ENCODE data around the gene NAPSA.
"Not testable (repeated sequence)": the region's sequence is repeated elsewhere in the genome, so short reads cannot be mapped to it uniquely, and the experiment has no call there.

The NAPSA gene

DNA sequence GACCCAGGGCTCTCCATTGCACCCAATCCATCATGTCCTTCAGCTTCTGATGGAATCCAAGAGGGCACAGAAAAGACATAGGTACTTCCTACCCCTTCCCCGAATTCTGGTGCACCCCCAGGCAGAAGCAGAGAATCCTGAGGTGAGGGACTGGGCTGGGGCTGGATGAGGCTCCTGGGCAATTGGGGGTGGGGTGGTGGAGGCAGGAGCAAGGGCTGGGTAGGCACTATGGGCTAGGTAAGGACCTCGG lies 33.5 kb downstream of the NAPSA start:
- DNase-seq (ENCODE audit: extremely low read depth in 1 of 2, low read depth in 1 of 2) = no peak

DNA sequence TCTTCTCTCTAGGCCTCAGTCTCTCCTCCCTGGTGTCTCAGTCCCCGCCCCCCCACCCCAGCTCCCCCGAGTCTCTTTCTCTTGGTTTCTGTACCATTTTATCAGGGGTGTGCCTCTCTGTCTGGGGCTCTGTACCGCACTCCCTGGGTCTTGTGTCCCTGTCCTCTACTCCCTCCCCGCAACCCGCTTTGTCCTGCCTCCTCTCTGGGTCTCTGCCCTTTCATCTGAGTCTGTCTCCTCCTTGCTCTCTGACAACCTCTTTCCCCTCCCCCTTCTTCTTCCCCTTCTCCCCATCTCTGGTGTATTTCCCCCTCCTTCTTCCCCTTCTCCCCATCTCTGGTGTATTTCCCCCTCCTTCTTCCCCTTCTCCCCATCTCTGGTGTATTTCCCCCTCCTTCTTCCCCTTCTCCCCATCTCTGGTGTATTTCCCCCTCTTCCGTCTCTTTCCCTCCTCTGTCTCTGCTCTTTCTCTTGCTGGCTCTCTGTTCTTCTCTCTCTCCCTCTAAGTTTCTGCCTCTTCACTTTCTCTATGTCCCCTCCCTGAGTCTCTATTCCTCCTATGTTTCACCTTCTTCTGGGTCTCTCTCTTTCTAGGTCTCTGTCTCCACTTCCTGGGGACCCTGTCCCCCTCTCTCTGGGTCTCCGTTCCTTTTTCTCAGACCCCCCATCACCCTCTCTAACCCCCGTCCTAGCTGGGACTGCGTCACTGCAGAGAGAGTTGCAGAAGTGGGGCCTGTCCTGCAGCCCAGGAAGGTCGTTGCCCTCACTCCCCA lies 34.0 kb downstream of the NAPSA start:
- DNase-seq (ENCODE audit: extremely low read depth in 1 of 2, low read depth in 1 of 2) = no peak

DNA sequence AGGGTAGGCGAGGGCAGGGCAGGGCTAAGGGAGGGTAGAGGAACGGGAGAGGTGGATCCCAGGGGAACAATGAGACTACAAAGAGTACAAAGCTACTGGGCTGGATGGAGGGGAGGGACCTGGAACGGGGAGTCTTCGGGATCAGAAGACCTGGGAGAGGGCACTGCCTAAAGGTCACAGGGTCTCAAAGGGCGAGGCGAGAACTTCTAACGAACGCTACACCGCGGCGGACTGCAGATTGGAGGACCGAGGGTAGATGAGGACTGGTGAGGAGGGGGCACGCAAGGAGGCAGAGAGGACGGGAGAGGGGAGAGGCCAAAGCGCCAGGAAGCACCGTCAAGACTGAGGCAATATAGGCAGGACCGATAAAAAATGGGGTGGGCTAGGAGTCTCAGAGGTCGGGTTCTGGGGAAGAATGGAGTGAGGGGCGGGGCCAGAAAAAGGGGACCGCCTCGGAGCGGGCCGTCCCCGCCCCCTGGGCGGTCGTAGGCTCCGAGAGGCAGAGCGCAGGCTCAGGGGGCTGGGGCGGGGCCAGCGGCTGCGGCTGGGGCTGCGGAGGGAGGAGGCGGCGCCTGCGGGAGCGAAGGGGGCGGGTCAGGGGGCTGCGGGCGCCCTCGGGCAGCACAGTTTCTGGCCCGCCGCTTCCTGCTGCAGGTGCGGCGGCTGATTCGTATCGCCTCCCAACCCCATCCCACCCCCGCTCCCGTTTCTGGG lies 34.9 kb downstream of the NAPSA start:
- peak; percentile 28 to 73 for DNase-seq (ENCODE audit: extremely low read depth in 1 of 2, low read depth in 1 of 2)

DNA sequence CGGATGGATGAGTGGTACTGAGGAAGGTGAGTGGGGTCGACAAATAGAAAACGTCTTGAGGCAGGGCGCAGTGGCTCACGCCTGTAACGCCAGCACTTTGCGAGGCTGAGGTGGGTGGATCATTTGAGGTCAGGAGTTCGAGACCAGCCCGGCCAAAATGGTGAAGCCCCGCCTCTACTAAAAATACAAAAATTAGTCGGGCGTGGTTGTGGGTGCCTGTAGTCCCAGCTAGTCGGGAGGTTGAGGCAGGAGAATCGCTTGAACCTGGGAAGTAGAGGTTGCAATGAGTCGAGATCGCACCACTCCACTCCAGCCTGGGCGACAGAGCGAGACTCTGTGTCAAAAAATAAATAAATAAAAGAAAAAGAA lies 35.5 kb downstream of the NAPSA start:
- DNase-seq (ENCODE audit: extremely low read depth in 1 of 2, low read depth in 1 of 2) = not testable (repeated sequence)

DNA sequence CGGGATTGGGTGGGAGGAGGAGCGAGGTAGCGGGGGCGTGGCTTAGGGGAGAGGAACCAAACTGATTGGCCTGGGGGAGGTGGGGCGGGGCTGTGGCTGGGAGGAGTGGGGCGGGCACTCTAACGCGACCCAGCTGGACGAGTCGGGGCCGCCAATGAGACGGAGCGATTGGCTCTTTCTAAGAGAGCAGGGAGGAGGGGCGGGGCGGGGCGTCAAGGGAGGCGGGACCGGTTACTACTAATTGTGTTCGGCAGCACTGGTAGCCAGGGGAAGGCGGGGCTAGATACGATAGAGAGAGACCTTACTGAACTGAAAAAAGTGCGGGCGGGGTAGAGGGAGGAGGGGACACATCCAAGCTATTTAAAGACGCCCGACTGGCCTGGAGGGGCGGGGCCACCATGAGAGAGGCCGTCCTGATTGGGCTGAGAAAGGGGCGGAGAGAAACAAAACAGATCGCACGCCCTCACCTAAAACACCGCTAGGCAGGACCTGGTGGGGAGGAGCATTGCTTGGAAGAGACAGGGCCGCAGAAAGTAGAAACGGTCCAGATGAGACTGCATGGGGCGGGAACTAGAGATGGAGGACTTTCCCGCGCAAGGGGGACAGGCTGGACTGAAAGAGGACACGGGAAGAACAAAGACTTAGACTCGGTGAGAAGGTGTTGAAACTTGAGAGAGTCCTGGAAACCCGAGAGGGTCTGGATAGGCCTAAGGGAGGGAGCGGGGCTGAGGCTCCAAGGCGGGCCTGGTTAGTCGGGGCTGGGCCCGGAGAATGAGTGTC lies 36.1 kb downstream of the NAPSA start, which contains the start of gene KCNC3:
Gene KCNC3, minus strand, starts transcription at position 232 of the 780 bp plus-strand sequence. CDS start 295 bp downstream, outside the sequence.
- peak; percentile 50 to 82 for DNase-seq (ENCODE audit: extremely low read depth in 1 of 2, low read depth in 1 of 2)

DNA sequence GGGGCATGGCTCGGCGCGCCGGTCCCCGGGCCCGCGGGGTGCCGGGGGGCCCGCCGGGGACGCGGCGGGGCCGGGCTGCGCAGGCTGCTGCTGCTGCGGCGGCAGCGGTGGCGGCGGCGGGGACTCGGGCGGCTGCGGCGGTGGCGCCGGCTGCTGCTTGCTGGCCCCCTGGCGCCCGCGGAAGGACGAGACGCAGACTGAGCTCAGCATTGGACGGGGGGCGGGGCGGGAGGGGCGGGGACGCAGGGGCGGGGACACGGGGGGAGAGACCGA lies 36.6 kb downstream of the NAPSA start:
- no peak for DNase-seq (ENCODE audit: extremely low read depth in 1 of 2, low read depth in 1 of 2)

DNA sequence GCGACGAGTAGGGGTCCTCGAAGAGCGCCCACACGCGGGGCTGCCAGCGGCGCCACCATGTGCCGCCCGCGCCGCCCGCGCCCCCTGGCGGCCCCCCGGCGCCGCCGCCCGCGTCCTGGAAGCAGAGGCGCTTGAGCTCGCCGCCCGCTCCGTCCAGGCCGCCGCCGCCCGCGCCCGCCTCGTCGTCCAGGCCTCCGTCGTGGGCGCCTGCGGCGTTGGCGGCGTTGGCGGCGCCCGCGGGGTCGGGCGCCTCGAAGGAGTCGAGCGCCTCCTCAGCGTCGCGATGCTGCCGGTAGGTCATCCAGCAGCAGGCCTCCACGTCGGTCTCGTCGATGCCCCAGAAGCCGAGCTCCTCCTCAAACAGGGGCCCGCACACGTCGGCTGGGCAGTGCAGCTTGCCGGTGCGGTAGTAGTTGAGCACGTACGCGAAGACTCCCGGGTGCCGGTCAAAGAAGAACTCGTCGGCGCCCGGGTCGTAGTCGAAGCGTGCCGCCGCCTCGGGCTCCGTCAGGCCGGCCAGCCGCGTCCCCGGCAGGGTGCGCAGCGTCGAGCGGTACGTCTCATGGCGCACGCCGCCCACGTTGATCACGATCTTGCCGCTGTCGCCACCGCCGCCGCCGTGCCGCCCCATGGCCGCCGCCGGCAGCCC lies 37.1 kb downstream of the NAPSA start:
- DNase-seq (ENCODE audit: extremely low read depth in 1 of 2, low read depth in 1 of 2) = no peak

DNA sequence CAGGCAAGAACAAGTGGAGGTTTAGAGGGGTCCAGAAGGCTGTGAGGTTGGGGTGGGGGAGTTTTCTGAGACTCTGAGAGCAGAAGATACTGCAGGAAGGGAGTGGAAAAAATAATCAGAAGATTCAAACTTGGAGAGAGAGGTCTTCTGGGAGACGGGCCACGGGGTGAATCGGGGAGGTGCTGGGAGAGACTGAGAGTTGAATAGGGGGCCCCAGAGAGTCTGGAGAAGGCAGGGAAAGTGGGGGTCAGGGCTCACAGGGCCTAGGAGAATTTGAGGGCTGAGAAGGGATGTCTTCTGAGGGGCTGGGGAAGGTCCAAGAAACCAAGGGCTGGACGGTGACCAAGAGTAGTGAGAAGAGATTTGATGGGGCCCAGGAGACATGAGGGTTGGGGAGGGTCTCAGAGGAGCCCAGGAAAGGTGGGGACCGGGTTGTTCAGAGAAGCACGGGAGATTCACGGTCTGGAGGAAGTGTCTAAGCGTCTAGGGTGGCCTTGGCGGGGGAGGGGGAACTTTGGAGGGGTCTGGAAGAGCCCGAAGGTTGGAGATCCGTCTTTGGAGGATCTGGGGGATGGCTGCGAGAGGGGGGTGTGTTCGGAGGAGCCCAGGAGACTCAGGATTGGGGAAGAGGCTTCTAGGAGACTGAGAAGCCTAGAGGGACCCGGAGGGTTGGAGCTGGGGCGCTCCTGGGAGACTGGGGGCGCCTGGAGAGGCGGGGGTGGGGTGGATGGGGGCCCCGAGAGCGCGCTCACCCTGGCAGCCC lies 37.8 kb downstream of the NAPSA start:
- DNase-seq (ENCODE audit: extremely low read depth in 1 of 2, low read depth in 1 of 2) = no peak

DNA sequence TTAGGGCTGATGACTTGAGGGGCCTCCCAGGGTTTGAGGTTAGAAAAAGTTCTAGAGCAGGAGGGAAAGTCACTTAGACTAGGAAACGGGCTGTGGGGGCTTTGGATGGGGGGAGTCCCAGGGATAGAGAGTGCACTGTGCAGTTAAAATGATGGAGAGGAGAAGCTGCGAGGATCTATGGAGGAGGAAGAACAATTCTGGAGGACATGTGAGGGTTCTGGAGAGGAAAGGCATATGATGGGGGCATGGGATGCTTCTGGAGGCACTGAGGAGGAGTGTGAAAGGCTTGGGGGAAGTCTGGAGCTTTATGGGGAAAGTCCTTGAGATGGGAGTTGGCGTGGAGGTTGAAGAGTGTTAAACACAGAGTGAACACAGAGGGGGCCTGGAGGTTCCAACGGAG lies 38.4 kb downstream of the NAPSA start:
- no peak for DNase-seq (ENCODE audit: extremely low read depth in 1 of 2, low read depth in 1 of 2)

DNA sequence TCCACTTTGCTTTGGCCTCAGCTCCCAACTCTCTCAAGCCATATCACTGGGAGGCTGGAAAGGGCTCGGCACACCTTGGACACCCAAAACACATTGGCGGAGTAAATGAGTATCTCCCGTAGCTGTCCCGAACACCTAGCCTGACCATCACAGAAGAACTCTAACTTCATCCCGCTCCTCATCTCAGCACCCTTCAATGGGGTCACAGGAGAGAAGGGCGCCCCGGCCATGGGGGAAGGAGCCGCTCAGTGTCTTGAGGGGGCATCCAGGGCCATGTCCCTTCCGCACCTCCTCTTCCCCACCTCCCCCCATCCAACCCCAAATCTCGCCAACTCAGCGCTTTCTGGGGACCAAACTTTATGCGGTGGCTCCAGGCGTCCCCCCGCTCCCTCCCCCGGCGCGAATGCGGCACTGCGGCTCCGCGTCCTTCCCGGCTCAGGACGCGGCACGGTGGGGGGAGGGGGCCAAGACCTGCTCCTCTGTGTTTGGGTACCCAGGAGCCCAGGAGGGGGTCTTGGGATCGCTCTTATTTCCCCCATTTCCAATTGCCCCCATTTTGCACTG lies 39.3 kb downstream of the NAPSA start:
- DNase-seq (ENCODE audit: extremely low read depth in 1 of 2, low read depth in 1 of 2) = no peak

DNA sequence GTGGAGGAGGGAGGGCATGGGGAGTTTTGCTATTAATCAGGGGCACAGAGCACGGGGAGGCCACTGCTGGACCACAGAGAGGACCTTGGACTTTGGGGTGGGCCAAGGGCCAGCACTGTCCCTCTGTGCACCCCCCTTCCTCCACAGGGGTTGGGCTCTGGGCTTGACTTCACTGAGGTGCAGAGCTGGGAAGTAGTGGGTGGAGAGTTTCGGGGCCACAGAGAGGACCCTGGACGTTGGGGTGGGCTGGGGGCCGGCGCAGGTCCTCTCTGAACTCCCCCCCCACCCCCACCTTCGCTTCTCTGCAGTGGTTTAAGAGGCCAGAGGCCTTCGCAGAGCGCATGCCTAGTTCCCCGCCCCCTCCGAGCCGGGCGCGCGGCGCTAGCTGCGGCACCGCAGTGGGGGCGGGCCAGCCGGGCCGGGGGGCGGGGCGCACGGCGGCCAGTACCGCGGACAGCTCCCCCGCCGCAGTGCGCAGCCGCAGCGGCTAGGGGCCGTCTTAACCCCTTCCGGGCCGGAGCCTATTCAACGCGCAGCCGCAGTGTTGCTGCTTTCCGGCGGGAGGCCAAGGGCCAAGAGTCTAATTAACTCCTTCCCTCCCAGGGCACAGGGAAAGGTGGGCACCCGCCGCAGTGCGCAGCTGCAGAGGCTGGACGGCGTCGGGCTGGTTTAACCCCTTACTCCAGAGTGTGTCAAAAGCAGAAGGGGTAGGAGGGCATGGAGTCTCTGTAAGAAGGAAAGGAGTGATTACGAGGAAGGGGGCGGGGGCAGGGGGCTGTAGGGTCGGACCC lies 39.9 kb downstream of the NAPSA start:
- peak in 1 of 2 donors; percentile 53 for DNase-seq (ENCODE audit: extremely low read depth in 1 of 2, low read depth in 1 of 2)

DNA sequence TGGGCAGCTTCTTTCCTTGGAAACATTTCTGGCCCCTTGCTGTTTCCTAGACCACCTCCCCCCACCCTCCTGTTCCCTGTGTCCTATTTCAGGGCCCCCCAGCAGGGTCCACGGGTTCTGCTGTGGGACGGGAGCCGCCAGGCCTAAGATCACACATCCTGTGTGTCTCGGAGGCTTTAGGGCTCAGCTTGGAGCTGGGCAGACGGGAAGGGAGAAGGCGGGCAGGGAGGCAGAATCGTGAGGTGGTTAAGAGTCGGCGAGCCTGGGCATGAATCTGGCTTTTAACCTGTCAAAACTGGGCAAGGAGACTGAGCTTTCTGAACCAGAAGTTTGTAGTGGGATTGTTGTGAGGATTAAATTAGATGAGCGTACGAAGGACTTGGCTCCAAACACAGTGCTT lies 41.1 kb downstream of the NAPSA start:
- no peak for DNase-seq (ENCODE audit: extremely low read depth in 1 of 2, low read depth in 1 of 2)

DNA sequence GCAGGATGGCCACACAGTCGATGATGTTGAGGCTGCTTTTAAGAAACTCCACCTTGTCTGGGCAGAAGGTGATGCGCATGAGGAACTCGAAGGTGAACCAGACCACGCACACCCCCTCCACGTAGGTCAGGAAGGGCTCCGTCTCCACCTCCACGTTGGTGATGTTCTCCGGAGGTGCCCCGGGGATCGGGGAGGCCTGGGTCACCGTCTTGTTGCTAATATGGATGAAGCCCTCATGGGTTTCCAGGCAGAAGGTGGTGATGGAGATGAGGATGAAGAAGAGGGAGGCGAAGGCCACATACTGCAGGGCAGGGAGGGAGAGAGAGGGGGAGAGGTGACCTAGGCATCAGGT lies 41.7 kb downstream of the NAPSA start:
- no peak for DNase-seq (ENCODE audit: extremely low read depth in 1 of 2, low read depth in 1 of 2)

DNA sequence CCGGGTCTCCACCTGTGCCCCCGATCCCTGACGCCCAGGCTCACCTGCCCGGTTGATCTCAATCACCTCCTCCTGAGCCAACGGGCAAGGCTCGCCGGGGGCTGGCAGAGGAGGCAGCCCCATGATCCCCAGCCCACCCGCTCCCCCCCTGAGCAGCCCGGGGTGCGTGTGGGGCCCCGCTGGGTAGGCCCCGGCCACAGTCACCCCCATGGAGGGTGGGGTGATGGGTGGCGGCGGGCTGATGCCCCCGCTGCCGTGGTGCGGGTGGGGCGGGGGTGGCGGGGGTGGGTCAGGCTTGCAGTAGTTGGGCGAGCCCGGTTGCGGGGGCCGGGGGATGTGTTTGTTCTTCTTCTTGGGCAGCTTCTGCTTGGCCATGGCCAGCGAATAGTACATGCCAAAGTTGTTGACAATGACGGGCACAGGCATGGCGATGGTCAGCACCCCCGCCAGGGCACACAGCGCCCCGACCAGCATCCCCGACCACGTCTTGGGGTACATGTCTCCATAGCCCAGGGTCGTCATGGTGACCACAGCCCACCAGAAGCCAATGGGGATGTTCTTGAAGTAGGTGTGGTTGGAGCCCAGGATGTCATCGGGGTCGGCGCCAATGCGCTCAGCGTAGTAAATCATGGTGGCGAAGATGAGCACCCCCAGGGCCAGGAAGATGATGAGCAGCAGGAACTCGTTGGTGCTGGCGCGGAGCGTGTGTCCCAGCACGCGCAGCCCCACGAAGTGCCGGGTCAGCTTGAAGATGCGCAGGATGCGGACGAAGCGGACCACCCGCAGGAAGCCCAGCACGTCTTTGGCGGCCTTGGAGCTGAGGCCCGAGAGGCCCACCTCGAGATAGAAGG lies 42.3 kb downstream of the NAPSA start:
- DNase-seq (ENCODE audit: extremely low read depth in 1 of 2, low read depth in 1 of 2) = no peak

DNA sequence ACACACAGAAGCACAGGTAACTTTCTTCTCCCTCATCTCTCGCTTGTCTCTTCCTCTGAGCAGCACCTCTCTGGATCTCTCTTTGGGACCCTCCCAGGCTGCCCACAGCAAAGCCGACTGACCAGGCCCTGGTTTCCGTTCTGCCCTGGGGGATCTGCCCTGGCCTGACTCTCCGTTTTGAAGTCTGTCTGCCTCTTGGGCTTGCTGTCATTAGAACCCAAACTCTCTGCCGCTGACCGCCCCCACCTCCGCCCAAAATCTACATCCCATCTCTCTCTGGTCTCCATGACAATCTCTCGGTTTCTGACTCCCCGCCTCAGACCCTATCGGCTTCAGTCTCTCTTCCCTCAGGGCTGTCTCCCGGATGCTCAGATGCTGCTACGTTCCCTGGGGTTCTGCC lies 43.2 kb downstream of the NAPSA start:
- DNase-seq (ENCODE audit: extremely low read depth in 1 of 2, low read depth in 1 of 2) = no peak

DNA sequence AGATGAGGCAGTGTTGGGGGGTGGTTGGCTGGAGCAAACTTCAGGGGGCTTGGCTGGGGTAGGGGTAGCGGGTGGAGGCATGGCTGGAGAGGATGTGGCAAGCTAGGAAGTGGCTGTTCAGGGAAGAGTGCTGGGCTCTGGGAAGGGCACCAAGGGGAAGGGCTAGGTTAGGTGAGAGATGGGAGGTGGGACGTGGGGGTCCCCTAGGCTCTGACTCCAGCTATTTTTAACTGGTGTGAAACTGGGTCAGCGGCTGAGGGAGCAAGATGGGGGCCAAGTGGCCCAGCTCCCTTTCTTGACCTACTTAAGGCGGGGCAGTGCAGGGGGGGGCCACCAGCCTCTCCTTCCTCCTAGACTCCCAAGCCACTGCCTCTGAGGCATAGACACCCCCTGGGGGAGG lies 43.6 kb downstream of the NAPSA start:
- no peak for DNase-seq (ENCODE audit: extremely low read depth in 1 of 2, low read depth in 1 of 2)

DNA sequence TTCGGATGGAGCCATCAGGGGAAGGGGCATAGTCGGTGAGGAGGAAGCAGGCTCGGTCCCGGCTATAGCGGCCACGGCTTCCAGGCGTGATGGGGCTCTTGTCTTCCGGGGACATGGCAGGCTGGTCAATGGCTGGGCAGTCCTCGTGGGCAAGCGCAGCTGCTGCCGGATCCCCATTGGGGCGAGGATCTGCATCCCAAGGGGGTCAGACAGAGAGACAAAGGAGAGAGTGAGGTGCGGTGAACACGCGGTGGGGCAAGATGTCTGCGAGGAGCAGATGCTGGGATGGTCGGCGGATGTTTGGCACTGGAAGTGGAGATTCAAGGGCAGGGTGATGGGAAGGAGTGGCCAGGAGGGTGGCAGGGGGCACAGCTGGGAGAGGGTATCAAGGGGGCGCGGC lies 44.8 kb downstream of the NAPSA start:
- no peak for DNase-seq (ENCODE audit: extremely low read depth in 1 of 2, low read depth in 1 of 2)

DNA sequence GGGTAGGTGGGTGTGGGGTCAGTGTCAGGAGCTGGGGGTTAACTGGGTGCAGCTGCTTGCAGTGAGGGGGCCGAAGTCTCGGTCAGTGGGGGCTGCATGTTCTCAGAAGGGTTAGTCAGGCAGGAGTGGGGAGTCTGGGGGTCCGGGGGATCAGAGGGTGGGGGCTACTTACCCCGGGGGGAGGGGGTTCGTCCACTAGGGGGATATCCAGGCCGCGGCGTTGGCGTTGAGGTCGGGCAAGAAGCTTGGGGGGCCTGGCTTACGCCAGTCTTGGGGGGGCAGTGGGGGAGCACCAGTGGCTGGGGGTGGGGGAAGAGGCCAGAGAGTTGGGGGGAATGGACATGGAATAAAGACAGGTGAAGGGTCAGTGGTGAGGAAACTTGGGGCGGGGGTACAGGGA lies 45.4 kb downstream of the NAPSA start:
- no peak for DNase-seq (ENCODE audit: extremely low read depth in 1 of 2, low read depth in 1 of 2)

DNA sequence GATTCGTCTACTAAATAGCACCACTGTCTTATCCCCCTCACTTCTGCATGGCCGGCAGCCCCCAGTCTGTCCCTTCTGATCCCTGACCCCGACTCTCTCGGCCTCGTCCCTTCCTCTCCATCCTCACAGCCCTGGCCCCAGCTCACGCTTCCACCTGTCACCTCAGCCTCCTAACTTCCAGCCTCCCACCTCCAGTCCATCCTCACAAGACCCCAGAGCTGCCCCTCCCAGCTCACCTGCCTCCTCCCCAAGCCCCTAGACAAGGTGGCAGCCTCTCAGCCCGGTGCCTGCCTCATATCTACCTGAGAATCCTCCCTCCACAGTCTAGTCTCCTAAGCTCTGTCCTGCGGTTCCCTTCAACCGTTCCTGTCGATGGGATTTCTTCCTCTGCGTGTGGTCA lies 46.3 kb downstream of the NAPSA start:
- DNase-seq (ENCODE audit: extremely low read depth in 1 of 2, low read depth in 1 of 2) = no peak
